IgD-negative memory B cell (primary cell): Measurements from ENCODE around the gene FAM181A. TPM values are rescaled to one million over a fixed set of nuclear protein-coding genes. Genes with fewer than 3 reads are reported as not detected.

Experiments
- H3K27ac Mint-ChIP-seq, 3 donors: one replicate each; pipeline ENCODE4 v1.8.0; 2020 to 2022; ENCODE audit warnings: mild to moderate bottlenecking in 3 of 3, mixed read lengths in 3 of 3, moderate library complexity in 1 of 3
- H3K27me3 Mint-ChIP-seq: one replicate; pipeline ENCODE4 v1.8.0; 2021; ENCODE audit warnings: mixed read lengths
- H3K36me3 Mint-ChIP-seq: one replicate; pipeline ENCODE4 v1.8.0; 2020; ENCODE audit warnings: mild to moderate bottlenecking, mixed read lengths
- H3K4me1 Mint-ChIP-seq, 3 donors: one replicate each; pipeline ENCODE4 v1.8.0; 2020 to 2022; ENCODE audit warnings: mixed read lengths in 3 of 3, mild to moderate bottlenecking in 1 of 3
- H3K4me3 Mint-ChIP-seq, 4 donors: one replicate each; pipeline ENCODE4 v1.8.0; 2020 to 2022; ENCODE audit warnings: mild to moderate bottlenecking in 4 of 4, mixed read lengths in 4 of 4, moderate library complexity in 3 of 4
- H3K9me3 Mint-ChIP-seq, 3 donors: one replicate each; pipeline ENCODE4 v1.8.0; 2020 to 2021; ENCODE audit warnings: mixed read lengths in 3 of 3, mild to moderate bottlenecking in 1 of 3
- polyA plus RNA-seq: library from polyadenylated mRNA; unstranded; fragments of 300-500 nt; fragmentation: Illumina TruSeq; gene quantifications from one replicate; pipeline ENCODE4 v1.2.3, GENCODE V29; 2021

FAM181A gene
- polyA plus RNA-seq, 1 donor from 2014 or later: not detected

GRCh38 chr14:93977171-93977570, 50.0 kb downstream of the FAM181A start:
- Mint-ChIP-seq H3K36me3 (peaks cover 4% of the 10 kb centered on the region), H3K27me3 (peaks cover 29% of the 10 kb centered on the region), H3K27ac (peak overlapping the region in 1 of 3 donors; percentile 47), H3K4me3 (peak overlapping the region in 1 of 4 donors; percentile 84), H3K9me3 (peaks cover 0 to 7% (median 0%) of the 10 kb centered on the region in 3 donors), H3K4me1 (peaks cover 19 to 27% (median 22%) of the 10 kb centered on the region in 3 donors)

GRCh38 chr14:93977790-93978581, 50.8 kb downstream of the FAM181A start:
- Mint-ChIP-seq H3K4me1 (peaks cover 17 to 25% (median 22%) of the 10 kb centered on the region in 3 donors), H3K27me3 (peaks cover 31% of the 10 kb centered on the region), H3K4me3 (peak overlapping the region in 3 of 4 donors; percentile 38 to 68 (median 50))

GRCh38 chr14:93978735-93979134, 51.6 kb downstream of the FAM181A start:
- no peak overlapping the region for H3K4me3 Mint-ChIP-seq
- peaks cover 0 to 7% (median 0%) of the 10 kb centered on the region in 3 donors for H3K9me3 Mint-ChIP-seq
- peak overlapping the region in 2 of 3 donors; percentile 71 to 76 for H3K27ac Mint-ChIP-seq
- peaks cover 31% of the 10 kb centered on the region for H3K27me3 Mint-ChIP-seq
- H3K36me3 Mint-ChIP-seq: peaks cover 4% of the 10 kb centered on the region
- H3K4me1 Mint-ChIP-seq: peaks cover 17 to 25% (median 22%) of the 10 kb centered on the region in 3 donors

More at GRCh38 chr14:93977790-93978581, 50.8 kb downstream of the FAM181A start:
- H3K9me3 Mint-ChIP-seq: peaks cover 0 to 7% (median 0%) of the 10 kb centered on the region in 3 donors
- H3K36me3 Mint-ChIP-seq: peaks cover 4% of the 10 kb centered on the region
- H3K27ac Mint-ChIP-seq: peak overlapping the region in 2 of 3 donors; percentile 76 to 93

Other genes starting within 250 kb of the FAM181A start
- gene PRIMA1, start 138.9 kb upstream of the FAM181A start, polyA plus RNA-seq: not detected
- gene ASB2, start 49.2 kb downstream of the FAM181A start, polyA plus RNA-seq: 3.8 TPM
- gene CCDC197, start 70.0 kb downstream of the FAM181A start, polyA plus RNA-seq: not detected
- gene OTUB2, start 99.0 kb downstream of the FAM181A start, polyA plus RNA-seq: 0.19 TPM
- 207 TPM for gene DDX24, start 153.9 kb downstream of the FAM181A start, polyA plus RNA-seq
- 9.1 TPM for gene IFI27L1, start 154.0 kb downstream of the FAM181A start, polyA plus RNA-seq
- gene IFI27, start 183.4 kb downstream of the FAM181A start, polyA plus RNA-seq: not detected
- 108 TPM for gene IFI27L2, start 202.3 kb downstream of the FAM181A start, polyA plus RNA-seq
- gene PPP4R4, start 247.0 kb downstream of the FAM181A start, polyA plus RNA-seq: 0.48 TPM